NCI-H1417 (cell line): Measurements from ENCODE around the gene NOS3.

ENCODE experiments used
- DNase-seq, 3 experiments: peaks; one replicate each; lab custom pipeline; 2025; lab: John Stamatoyannopoulos, UW

NOS3 gene

GRCh38 chr7:150979713-150980390, 11.0 kb upstream of the NOS3 start:
- peak in 1 of 3 experiments; percentile 78 for DNase-seq

DNA sequence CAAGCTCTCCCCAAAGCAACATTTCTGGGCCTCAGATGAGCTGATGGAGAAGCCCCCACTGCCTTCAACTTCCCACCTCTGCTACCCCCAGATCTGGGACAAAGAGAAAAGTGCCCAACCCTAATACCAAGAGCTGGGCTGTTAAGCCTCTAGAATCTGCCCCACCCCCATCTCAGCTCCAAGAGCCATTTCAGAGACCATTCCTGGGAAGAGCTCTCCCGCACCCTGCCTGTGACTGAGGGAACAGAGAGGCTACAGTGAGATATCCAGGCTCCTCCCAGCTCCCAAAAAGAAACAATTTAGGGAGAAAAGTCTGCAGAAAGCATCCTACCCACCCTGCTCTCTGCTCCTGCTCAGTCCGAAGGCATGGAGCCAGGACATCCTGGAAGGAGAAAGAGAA, 10.2 kb upstream of the NOS3 start:
- DNase-seq = peak; percentile 29 to 62 (median 61)

- DNase-seq = no peak
Measured at GRCh38 chr7:150981644-150982043, 9.2 kb upstream of the NOS3 start.

DNA sequence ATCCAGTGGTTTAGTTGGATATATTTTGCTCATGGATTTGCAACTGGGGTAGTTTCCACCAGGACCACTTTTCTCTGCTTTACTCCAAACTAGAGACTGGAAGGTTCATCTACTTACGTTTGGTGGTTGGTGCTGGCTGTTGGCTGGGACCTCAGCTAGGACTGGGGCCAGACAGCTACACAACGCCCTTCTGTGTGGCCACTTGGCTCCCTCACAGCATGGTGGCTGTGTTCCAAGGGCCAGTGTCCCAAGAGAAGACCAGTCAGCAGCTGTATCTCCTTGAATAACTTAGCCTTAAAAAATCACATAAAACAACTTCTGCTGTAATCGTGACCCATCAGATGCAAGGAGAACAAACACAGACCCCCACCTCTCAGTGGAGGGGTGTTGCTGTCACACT, 8.5 kb upstream of the NOS3 start:
- DNase-seq = no peak

- DNase-seq = no peak
Measured at GRCh38 chr7:150983893-150984368, 6.9 kb upstream of the NOS3 start.

- peak; percentile 57 to 83 (median 80) for DNase-seq
Measured at GRCh38 chr7:150986099-150986512, 4.7 kb upstream of the NOS3 start.

DNA sequence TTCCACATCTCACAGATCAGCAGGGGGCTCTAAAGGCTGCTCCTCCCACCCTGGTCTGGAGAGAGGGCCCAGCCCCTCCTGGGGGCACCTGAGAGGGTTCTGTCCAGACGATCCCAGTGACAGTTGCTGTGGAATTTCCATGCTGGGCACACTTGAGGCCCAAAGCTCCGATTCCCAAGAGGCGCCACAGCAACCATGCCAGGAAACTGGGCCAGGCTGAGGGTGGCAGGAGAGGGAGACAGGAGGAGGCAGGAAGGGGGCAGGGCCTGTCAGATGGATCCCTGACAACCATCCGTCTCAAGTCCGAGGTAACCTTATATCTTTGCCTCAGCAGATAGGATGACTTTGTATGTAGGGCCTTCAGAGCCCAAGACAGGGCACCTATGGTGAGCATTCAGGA, 4.3 kb upstream of the NOS3 start:
- no peak for DNase-seq

DNA sequence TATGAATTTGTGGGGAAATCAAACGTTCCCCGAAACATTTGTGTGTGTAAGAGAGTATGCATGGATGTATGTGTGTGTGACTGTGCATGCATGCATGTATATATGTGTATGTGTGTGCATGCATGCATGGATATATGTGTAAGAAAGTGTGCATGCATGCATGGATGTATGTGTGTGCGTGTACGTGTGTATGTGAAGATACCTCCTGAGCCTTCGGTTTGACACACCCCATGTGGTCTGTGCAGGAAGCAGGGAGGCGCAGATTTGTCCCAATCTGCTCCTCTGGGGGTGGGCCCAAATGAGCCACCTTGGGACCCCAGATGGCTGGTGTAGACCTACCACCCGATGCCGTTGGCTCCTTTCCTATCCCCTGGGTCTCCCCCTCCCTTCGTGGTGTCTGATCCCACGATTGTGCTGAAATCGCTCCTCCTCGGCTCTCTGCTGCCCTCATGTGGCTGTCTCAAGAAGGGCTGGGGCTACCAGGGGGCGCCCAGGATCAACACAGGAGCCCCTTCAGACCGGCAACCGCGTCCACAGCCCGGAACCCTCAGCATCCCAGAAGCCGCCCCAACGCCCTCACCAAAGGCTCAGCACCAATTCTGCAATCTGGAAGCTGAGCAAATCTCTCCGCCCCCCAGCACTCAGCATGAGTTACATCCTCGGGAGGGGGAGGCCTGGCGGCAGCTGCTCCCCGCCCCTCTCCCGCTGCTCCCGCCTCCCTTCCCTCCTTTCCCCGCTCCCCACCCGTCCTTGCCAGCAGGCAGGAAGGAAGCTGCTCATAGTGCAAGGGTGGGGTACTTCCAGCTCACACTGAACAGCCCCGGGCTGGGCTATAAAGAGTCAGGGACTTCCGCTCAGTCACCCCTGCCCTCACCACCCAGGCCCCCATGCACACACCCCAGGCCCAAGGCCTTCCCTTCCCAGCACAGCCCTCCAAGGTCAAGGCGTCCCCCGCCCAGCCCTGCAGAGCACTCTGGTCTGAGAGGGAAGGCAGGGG, 2.3 kb upstream of the NOS3 start:
- peak; percentile 66 to 95 (median 89) for DNase-seq

DNA sequence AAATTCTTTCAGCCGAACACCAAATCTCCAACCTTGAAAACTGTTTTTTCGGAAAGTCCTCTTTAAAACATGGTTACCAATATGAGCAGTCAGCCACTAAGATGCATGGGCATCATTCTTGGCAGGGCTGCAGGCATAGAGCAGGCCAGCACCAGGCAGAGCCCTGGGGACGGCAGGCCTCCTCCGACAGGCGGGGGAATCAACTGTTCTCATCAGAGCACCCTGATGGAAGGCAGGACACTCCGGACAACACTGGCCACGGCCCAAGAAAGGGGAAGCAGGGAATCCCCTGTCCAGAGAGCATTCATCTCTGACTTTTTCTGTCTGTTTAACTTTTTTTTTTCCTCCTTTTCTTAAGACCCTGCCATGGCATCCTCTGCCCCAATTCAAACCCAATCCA, 1.4 kb upstream of the NOS3 start:
- DNase-seq = no peak

- DNase-seq = no peak
Measured at GRCh38 chr7:150992051-150992640, 1.3 kb downstream of the NOS3 start.

GRCh38 chr7:150992833-150993302, 2.1 kb downstream of the NOS3 start:
- DNase-seq = peak in 2 of 3 experiments; percentile 22 to 61

GRCh38 chr7:150993511-150993910, 2.7 kb downstream of the NOS3 start:
- DNase-seq = no peak

GRCh38 chr7:150994141-150994837, 3.5 kb downstream of the NOS3 start:
- no peak for DNase-seq

DNA sequence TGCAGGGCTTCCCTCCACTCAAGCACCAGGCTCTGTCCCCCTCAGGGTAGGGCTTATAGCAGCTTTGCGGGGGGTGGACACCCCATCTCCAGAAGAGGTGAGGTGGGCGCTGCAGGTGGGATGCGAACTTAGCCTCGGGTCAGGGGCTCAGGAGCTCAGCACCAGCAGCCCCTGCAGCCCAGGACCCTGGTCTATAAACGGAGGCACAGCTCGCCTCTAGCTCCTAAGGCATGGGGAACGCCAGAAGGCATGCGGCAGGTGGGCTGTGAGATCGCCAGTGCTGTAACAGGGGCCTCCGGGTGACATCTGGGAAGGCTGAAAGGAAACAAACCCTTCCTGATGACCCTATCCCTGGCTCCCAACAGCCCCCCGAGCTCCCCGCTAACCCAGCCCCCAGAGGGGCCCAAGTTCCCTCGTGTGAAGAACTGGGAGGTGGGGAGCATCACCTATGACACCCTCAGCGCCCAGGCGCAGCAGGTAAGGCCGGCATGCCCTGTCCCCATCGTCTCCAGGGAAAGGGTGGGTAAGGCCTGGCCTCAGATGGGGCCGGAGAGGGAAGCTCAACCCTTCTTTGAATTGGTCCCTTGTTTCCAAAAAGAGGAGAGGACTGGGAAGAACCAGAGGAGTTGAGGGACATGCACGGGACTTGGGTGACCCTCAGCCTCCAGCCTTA, 4.2 kb downstream of the NOS3 start:
- DNase-seq = no peak

GRCh38 chr7:150996376-150997074, 5.7 kb downstream of the NOS3 start:
- DNase-seq = no peak

DNA sequence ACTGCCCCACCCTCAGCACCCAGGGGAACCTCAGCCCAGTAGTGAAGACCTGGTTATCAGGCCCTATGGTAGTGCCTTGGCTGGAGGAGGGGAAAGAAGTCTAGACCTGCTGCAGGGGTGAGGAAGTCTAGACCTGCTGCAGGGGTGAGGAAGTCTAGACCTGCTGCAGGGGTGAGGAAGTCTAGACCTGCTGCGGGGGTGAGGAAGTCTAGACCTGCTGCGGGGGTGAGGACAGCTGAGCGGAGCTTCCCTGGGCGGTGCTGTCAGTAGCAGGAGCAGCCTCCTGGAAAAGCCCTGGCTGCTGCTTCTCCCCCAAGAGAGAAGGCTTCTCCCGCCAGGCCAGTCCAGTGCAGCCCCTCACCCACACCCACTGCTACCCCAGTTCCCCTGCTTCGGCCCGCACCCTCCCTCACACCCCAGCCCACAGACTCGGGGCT, 6.3 kb downstream of the NOS3 start:
- DNase-seq = no peak

DNA sequence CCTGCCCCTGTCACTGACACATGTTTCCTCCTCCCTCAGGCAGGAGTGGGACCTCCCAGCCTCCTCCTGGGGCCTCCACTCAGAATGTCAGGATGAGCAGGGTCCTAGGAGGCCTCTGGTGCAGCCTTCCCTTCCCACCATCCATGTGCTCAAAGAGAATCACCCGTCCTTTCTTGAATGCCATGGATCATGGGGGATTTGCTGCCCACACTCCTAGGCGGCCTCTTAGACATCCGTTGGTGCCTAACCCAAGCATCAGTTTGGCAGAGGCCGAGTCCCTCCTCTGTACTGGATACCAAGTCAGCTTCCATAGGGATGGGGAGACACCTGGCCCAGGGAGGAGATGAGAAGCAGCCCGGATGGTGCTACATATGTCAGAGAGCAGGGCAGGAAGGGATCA, 7.0 kb downstream of the NOS3 start:
- no peak for DNase-seq

DNA sequence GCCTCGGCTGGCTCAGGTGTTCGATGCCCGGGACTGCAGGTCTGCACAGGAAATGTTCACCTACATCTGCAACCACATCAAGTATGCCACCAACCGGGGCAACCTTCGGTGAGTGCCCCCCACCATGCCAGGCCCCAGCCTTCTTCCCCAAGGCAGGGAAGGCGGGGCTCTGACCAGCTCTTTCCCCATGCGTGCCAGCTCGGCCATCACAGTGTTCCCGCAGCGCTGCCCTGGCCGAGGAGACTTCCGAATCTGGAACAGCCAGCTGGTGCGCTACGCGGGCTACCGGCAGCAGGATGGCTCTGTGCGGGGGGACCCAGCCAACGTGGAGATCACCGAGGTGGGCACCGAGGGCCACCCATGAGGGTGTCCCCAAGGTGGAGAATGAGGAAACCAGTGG, 7.5 kb downstream of the NOS3 start:
- DNase-seq = no peak

DNA sequence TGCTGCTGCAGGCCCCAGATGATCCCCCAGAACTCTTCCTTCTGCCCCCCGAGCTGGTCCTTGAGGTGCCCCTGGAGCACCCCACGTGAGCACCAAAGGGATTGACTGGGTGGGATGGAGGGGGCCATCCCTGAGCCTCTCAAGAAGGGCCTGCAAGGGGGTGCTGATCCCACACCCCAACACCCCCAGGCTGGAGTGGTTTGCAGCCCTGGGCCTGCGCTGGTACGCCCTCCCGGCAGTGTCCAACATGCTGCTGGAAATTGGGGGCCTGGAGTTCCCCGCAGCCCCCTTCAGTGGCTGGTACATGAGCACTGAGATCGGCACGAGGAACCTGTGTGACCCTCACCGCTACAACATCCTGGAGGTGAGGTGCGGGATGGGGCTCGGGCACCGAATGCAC, 8.2 kb downstream of the NOS3 start:
- DNase-seq = no peak

DNA sequence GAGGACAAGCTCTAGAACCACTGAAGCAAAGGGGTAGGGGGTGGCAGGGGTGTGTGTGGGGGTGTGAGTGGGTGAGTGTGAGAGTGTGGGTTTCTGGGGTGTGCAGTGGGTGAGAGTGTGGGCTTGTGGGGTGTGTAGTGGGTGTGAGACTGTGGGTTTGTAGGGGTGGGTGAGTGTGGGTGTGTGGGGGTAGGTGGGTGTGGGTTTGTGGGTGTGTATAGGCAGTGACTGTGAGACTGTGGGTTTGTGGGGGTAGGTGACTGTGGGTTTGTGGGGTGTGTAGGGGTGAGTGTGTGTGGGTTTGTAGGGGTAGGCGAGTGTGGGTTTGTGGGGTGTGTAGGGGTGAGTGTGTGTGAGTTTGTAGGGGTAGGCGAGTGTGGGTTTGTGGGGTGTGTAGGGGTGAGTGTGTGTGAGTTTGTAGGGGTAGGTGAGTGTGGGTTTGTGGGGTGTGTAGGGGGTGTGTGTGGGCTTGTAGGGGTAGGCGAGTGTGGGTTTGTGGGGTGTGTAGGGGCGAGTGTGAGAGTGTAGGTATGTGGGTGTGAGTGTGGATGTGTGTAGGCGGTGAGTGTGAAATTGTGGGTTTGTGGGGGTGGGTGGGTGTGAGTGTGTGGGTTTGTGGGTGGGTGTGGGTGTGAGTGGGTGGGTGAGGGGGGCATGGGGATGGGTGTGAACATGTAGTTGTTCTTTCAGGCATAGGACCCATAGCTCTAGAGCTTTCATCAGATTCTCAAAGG, 8.8 kb downstream of the NOS3 start:
- no peak for DNase-seq
